Stimulated activated CD4-positive, alpha-beta T cell treated with anti-CD3 and anti-CD28 coated beads, Interleukin-1b, Interleukin-23, amount 100 ng/mL, for 1 hour (primary cell): ENCODE measurements around the gene TMPRSS5.

Experiments used
- DNase-seq, 2 donors: peaks; one replicate each; pipeline ENCODE4 v3.0.0-alpha.2; 2020; ENCODE audit warnings: low read depth in 2 of 2

TMPRSS5 gene

GRCh38 chr11:113670149-113670830 lies 35.8 kb downstream of the TMPRSS5 start:
- no peak for DNase-seq

GRCh38 chr11:113668255-113668654 lies 37.9 kb downstream of the TMPRSS5 start:
- DNase-seq: no peak

- no peak for DNase-seq
Observed at GRCh38 chr11:113667801-113668200, 38.3 kb downstream of the TMPRSS5 start.

- DNase-seq: no peak
Observed at GRCh38 chr11:113666584-113666983, 39.5 kb downstream of the TMPRSS5 start.

GRCh38 chr11:113664981-113665710 lies 41.0 kb downstream of the TMPRSS5 start:
- DNase-seq: no peak

- no peak for DNase-seq
Observed at GRCh38 chr11:113664069-113664980, 41.8 kb downstream of the TMPRSS5 start.

- no peak for DNase-seq
Observed at GRCh38 chr11:113663567-113663966, 42.5 kb downstream of the TMPRSS5 start.

GRCh38 chr11:113655771-113656170 lies 50.3 kb downstream of the TMPRSS5 start:
- DNase-seq: no peak

- no peak for DNase-seq
Observed at GRCh38 chr11:113651023-113651422, 55.1 kb downstream of the TMPRSS5 start.

GRCh38 chr11:113649311-113649710 lies 56.8 kb downstream of the TMPRSS5 start:
- DNase-seq: no peak

- no peak for DNase-seq
Observed at GRCh38 chr11:113647856-113648255, 58.3 kb downstream of the TMPRSS5 start.

- no peak for DNase-seq
Observed at GRCh38 chr11:113647108-113647507, 59.0 kb downstream of the TMPRSS5 start.

GRCh38 chr11:113645593-113646349 lies 60.3 kb downstream of the TMPRSS5 start:
- DNase-seq: no peak

- DNase-seq: no peak
Observed at GRCh38 chr11:113644605-113645004, 61.5 kb downstream of the TMPRSS5 start.

GRCh38 chr11:113643701-113644100 lies 62.4 kb downstream of the TMPRSS5 start:
- no peak for DNase-seq

GRCh38 chr11:113643006-113643585 lies 63.0 kb downstream of the TMPRSS5 start:
- no peak for DNase-seq

- DNase-seq: no peak
Observed at GRCh38 chr11:113642090-113642489, 64.0 kb downstream of the TMPRSS5 start.

- no peak for DNase-seq
Observed at GRCh38 chr11:113638376-113638775, 67.7 kb downstream of the TMPRSS5 start.

GRCh38 chr11:113637636-113638035 lies 68.5 kb downstream of the TMPRSS5 start:
- DNase-seq: no peak
